ENCODE results near the gene GAPVD1.
"Not testable (repeated sequence)": the region's sequence is repeated elsewhere in the genome, so short reads cannot be mapped to it uniquely, and the experiment has no call there.

GAPVD1 gene

DNA sequence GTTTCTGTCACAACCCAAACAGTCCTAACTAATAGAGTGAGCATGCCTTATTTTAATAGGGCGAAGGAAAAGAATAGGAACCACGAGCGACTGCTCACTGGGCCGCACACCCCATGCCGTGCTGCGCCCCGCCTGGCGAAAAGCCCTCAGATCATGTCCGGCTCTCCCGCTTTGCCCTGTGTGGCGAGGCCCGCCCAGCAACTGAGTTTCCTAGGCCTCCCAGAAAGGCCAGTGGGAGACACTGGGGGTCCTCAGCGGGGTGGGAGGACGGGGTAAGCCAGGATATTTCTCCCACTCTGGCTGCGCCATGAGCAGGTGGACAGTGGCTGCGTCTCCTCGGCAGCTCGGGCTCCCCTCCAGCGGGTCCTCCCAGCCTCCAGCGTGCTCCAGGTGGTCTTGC is 138.0 kb downstream of the GAPVD1 start:
- Histone ChIP-seq H3K4me3 (no peak overlapping the region), H3K27ac (no peak overlapping the region)
- TF ChIP-seq, protein P1, sequence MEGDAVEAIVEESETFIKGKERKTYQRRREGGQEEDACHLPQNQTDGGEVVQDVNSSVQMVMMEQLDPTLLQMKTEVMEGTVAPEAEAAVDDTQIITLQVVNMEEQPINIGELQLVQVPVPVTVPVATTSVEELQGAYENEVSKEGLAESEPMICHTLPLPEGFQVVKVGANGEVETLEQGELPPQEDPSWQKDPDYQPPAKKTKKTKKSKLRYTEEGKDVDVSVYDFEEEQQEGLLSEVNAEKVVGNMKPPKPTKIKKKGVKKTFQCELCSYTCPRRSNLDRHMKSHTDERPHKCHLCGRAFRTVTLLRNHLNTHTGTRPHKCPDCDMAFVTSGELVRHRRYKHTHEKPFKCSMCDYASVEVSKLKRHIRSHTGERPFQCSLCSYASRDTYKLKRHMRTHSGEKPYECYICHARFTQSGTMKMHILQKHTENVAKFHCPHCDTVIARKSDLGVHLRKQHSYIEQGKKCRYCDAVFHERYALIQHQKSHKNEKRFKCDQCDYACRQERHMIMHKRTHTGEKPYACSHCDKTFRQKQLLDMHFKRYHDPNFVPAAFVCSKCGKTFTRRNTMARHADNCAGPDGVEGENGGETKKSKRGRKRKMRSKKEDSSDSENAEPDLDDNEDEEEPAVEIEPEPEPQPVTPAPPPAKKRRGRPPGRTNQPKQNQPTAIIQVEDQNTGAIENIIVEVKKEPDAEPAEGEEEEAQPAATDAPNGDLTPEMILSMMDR (IDR thresholded peaks at IDR 0.05): no peak
- no peak for DNase-seq (ENCODE audit: low spot score)

DNA sequence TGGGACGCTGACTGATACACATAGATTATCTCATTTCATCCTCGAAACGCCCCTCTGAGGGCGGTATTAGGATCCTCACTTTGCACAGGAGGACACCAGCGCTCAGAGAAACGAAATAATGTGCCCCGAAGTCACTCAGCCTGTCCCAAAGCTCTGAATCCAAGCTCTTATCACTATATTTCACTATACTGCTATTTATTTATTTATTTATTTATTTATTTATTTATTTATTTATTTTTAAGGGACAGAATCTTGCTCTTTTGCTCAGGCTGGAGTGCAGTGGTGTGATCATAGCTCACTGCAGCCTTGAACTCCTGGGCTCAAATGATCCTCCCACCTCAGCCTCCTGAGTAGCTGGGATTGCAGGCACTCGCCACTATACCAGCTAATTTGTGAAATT is 138.6 kb downstream of the GAPVD1 start:
- not testable (repeated sequence) for H3K27ac ChIP-seq; H3K4me3 ChIP-seq; DNase-seq (ENCODE audit: low spot score)

DNA sequence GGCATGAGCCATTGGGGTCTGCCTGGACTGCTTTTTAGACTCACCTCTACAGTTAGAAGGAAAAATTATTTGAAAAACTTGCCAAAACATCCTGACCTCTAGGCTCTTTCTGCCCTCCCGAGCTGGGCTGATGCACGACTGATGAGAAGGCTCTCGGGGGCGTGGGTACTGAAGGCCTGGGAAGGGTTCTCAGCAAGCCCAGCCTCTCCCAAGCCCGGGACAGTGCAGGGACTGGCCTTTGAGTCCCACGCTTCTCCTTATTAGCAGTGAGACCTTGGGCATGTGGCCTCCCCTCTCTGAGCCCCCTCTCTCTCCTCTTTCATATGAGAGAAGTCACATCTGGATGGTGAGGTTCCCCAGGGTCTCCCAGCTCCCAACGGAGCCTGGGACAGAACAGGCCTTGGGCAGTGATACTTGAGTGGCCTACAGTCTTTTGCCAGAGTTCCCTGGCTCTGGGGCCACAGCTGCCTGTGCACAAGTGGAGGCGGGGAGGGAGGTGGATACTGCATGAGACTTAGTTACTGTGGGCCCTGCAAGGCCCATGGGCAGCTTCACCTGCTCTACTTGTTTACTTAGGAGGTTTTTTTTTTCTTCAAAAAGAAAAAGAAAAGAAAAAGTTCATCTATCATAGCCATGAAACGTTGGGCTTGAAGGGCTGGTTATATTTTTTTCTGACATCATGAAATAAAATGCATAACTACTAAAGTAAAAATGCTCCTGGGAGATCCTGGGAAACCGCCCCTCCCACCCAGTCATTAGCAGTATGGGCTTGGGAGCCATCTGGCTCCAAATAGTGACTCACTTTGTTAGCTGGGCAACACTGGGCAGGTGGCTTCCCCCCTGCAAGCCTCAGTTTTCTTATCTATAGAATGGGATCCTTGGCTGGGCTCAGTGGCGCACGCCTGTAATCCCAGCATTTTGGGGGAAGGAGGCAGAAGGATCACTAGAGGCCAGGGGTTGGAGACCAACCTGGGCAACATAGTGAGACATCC is 139.4 kb downstream of the GAPVD1 start:
- Histone ChIP-seq H3K27ac (no peak overlapping the region), H3K4me3 (no peak overlapping the region)
- TF ChIP-seq, protein P1 (IDR thresholded peaks at IDR 0.05): no peak
- DNase-seq (ENCODE audit: low spot score): no peak

DNA sequence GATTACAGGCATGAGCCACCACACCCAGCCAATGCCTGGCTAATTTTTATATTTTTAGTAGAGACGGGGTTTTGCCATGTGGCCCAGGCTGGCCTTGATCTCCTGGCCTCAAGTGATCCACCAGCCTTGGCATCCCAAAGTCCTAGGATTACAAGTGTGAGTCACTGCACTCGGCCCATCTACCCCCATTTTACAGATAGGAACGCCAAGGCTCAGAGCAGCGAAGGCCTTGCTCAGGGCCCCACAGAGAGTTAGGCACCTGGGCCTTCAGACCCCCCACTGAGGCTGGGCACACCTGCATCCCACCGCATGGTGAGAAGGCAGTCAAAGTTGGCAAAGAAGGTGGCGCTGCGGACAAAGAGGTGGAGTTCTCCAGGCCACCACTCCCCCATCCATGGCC is 143.1 kb downstream of the GAPVD1 start:
- Histone ChIP-seq H3K4me3 (no peak overlapping the region), H3K27ac (no peak overlapping the region)
- TF ChIP-seq, protein P1 (IDR thresholded peaks at IDR 0.05): no peak
- no peak for DNase-seq (ENCODE audit: low spot score)

DNA sequence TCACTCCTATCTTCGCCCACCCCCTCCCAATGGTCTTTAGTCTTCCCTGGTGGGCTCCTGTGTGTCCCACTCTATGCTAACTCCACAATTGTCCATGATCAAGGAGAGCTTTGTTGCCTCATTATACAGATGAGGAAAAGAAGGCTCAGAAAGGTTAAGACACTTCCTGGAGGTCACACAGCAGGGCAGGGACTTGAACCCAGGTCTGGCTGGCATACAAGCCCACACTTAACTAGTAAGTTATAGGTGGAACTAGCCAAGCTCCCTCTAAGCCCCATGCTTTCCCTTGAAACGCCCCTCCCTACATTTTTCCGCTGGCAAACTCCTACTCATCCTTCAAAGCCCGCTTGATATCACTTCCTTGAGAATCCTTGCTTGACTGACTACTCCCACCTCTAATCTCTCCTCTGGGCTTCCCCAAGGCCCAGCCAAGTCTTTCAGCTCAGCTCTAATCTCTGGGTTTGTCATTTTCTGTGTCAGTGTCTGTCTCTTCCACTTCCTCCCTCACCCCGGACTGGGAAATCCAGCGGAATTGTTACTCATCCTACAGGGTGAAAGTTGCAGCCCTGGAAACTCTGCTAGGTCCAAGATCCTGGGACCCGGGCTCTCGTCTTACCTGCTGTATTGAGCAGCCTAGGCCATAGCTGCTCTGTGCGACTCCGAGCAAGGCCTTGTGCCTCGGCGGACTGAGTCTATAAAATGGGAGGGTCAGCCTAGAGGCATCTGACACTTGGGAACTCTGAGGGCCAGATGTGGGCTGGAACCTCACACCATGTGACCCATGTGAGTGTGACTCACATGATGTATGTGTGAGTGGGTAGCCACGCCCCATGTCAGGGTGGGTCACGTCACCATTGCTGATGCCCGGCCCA is 144.5 kb downstream of the GAPVD1 start:
- TF ChIP-seq, protein P1 (IDR thresholded peaks at IDR 0.05): no peak
- DNase-seq (ENCODE audit: low spot score): no peak
- Histone ChIP-seq H3K4me3 (no peak overlapping the region), H3K27ac (no peak overlapping the region)

DNA sequence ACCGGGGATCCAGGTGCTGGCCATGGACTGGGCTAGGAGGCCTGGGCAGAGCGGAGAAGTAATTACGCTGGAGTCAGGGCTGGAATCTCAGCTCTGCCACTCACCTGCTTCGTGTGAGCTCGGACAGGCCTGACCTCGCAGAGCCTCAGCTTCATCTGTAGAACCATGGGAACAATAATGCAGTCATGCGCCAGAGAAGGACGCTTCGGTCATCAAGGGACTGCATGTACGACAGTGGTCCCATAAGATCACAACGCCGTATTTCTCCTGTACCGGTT is 145.1 kb downstream of the GAPVD1 start:
- no peak for DNase-seq (ENCODE audit: low spot score)
- H3K4me3 ChIP-seq: no peak overlapping the region
- TF ChIP-seq, protein P1 (IDR thresholded peaks at IDR 0.05): no peak

DNA sequence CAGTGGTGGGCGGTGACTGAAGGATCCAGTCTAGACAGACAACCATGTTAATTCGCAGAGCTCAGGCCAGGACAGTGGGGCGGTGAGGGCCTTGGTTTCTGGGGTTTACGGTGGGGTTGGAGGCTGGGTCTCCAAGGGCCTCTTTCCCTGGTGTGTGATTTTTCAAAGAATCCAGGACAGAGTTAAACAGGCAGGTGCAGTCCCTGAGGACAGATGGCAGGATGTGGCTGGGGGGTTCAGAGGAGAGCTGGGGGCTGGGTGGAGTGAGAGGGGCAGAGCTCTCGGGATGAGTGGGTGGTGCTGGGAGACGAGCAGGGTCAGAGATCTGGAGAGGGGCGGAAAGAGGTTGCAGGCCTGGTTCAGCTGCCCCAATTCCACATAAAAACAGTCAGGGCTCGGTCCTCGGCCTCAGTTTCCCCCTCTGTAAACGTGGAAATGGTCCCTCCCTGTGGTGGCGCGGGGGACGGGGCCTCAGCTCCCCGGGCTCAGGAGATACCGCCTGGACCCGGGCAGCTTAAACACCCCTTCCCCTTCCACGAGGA is 145.9 kb downstream of the GAPVD1 start:
- no peak overlapping the region for H3K27ac ChIP-seq
- peak overlapping the region; percentile 88 for H3K4me3 ChIP-seq
- no peak for DNase-seq (ENCODE audit: low spot score)
- TF ChIP-seq, protein P1 (IDR thresholded peaks at IDR 0.05): no peak

More for the DNA sequence above, 145.1 kb downstream of the GAPVD1 start:
- H3K27ac ChIP-seq: no peak overlapping the region
